ENCODE measurements around the gene AKAP1.

AKAP1 gene

DNA sequence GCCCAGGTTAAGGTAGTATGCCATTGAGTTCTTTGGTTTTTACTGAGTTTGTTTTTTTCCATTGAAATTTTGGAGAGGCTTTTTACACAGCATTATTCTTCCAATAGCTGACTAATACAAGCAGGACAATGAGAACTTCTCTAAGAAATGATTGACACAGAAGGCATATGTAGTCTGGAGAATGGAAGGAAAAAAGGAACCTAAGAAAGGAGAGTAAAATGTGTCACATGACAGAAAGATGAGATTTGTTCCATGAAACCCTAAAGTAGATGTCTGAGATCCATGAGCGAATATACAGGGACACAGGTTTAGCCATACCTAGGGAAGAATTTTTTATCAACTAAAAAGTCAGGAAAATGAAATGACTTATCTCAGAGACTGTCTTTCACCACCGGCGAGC is 80.7 kb downstream of the AKAP1 start:
- no peak for DNase-seq (ENCODE audit: low read depth)

DNA sequence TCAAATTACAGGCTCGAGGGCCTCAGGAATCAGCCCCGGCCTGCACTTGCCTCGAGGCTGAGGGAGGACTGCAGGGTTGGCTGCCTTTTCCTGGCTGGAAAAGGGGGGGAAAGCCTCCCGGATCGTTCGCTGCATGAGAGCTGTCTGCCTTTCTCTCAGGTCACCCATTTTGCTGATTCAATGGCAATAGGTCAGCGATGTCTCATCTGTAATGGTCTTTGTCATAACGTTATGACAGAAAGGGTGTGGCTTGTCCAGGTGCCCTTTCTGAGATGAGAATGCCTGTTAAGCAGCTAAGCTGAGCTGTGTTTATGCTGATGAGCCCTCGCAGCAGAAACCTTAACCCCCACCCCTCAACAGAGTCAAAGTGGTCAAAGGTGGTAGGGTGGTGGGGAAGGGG is 81.8 kb downstream of the AKAP1 start:
- DNase-seq (ENCODE audit: low read depth), result no peak

DNA sequence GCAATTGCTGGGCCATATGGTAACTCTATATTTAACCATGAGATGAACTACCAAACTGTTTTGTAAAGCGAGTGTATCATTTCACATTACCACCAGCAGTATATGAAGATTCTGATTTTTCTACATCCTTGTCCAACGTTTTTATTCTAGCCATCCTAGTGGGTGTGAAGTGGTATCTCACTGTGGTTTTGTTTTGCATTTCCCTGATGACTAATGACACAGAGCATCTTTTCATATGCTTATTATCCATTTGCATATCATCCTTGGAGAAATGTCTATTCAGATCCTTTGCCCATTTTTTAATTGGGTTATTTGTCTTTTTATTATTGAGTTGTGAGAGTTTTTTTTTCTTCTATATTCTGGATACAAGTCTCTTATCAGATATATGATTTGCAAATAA is 83.6 kb downstream of the AKAP1 start:
- DNase-seq (ENCODE audit: low read depth), result no peak

DNA sequence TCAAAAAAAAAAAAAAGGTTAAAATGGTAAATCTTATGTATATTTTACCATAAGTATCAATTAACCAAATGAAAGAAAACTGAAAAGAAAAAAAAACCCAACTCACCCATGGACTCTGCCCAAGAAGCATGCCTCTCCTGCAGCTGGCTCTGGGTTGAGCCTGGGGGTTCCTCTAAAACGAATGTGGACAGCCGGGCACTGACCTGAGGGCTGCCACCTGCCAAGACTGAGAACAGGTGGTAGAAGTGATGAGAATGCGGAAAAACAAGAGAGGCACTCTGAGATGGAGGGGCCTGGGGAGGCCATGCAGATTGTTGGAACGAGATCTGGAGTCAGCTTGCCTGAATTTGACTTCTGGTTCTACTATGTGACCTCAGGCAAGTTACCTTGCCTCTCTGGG is 85.8 kb downstream of the AKAP1 start:
- DNase-seq (ENCODE audit: low read depth), result no peak

All from T follicular helper cell (primary cell).